SH-SY5Y (cell line): Measurements from ENCODE around the gene VAV2.

Experiments
- GATA2 ChIP-seq: IDR thresholded peaks from 2 replicates; pipeline ENCODE4 v1.6.1; 2011; ENCODE audit warnings: mild to moderate bottlenecking, low read depth, low read length
- GATA3 ChIP-seq: IDR thresholded peaks from 2 replicates; pipeline ENCODE4 v1.6.1; 2011; ENCODE audit warnings: low read depth, mild to moderate bottlenecking, low read length, moderate library complexity

GRCh38 chr9:133948131-133948530 lies 44.0 kb downstream of the VAV2 start:
- TF ChIP-seq GATA3 (no peak), GATA2 (no peak)
